Hematopoietic multipotent progenitor cell treated with erythropoietin and hydrocortisone succinate and interleukin-3 and kit ligand, for 15 days (in vitro differentiated cells): Measurements from ENCODE around the gene LRRFIP1.
"Not testable (repeated sequence)": the region's sequence is repeated elsewhere in the genome, so short reads cannot be mapped to it uniquely, and the experiment has no call there.

Experiments
- DNase-seq: peaks from one replicate; pipeline ENCODE4 v3.0.0-alpha.2; 2015; ENCODE audit warnings: low spot score

The LRRFIP1 gene

GRCh38 chr2:237597196-237598145 lies 29.9 kb upstream of the LRRFIP1 start:
- DNase-seq, result no peak

- no peak for DNase-seq
These were observed 28.7 kb upstream of the LRRFIP1 start for GRCh38 chr2:237598468-237599208.

- DNase-seq, result no peak
These were observed 27.8 kb upstream of the LRRFIP1 start for GRCh38 chr2:237599465-237600110.

GRCh38 chr2:237600205-237600846 lies 27.1 kb upstream of the LRRFIP1 start:
- DNase-seq, result no peak

GRCh38 chr2:237601453-237602116 lies 25.8 kb upstream of the LRRFIP1 start:
- DNase-seq, result no peak

GRCh38 chr2:237602409-237602808 lies 25.0 kb upstream of the LRRFIP1 start:
- DNase-seq, result no peak

GRCh38 chr2:237603049-237603717 lies 24.2 kb upstream of the LRRFIP1 start:
- no peak for DNase-seq

- DNase-seq, result no peak
These were observed 23.5 kb upstream of the LRRFIP1 start for GRCh38 chr2:237603718-237604362.

GRCh38 chr2:237604391-237604790 lies 23.0 kb upstream of the LRRFIP1 start:
- no peak for DNase-seq

GRCh38 chr2:237604960-237605359 lies 22.4 kb upstream of the LRRFIP1 start:
- no peak for DNase-seq

- not testable (repeated sequence) for DNase-seq
These were observed 20.9 kb upstream of the LRRFIP1 start for GRCh38 chr2:237606522-237606921.

- DNase-seq, result no peak
These were observed 14.6 kb upstream of the LRRFIP1 start for GRCh38 chr2:237612527-237613357.

- no peak for DNase-seq
These were observed 13.7 kb upstream of the LRRFIP1 start for GRCh38 chr2:237613679-237614078.

- DNase-seq, result no peak
These were observed 13.2 kb upstream of the LRRFIP1 start for GRCh38 chr2:237614151-237614720.

- no peak for DNase-seq
These were observed 11.6 kb upstream of the LRRFIP1 start for GRCh38 chr2:237615631-237616249.

- no peak for DNase-seq
These were observed 11.0 kb upstream of the LRRFIP1 start for GRCh38 chr2:237616373-237616733.

- DNase-seq, result no peak
These were observed 10.4 kb upstream of the LRRFIP1 start for GRCh38 chr2:237616734-237617586.

- no peak for DNase-seq
These were observed 9.8 kb upstream of the LRRFIP1 start for GRCh38 chr2:237617587-237617982.
